Measurements from ENCODE around the gene CELSR3.

DNA sequence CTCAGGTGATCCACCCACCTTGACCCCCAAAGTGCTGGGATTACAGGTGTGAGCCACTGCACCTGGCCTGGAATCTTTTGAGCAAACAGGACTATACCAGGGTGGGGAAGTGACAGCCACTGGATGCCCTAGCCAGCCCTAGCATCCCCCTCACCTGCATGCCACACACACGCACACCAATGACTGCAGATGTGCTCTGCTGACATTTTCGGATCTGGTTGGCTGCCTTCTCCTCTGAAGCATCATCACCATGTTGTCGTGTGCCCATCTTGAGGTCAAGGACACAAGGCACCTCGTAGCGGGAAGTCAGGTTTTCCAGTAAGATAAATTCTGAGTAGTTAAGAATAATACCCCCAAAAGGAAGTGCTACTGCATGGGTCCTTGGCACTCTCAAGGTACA lies 26.7 kb upstream of the CELSR3 start:
- no peak for TF ChIP-seq POLR2A (IDR thresholded peaks at IDR 0.05)
- TF ChIP-seq EP300 (IDR thresholded peaks at IDR 0.05): no peak
- TF ChIP-seq, protein P1, sequence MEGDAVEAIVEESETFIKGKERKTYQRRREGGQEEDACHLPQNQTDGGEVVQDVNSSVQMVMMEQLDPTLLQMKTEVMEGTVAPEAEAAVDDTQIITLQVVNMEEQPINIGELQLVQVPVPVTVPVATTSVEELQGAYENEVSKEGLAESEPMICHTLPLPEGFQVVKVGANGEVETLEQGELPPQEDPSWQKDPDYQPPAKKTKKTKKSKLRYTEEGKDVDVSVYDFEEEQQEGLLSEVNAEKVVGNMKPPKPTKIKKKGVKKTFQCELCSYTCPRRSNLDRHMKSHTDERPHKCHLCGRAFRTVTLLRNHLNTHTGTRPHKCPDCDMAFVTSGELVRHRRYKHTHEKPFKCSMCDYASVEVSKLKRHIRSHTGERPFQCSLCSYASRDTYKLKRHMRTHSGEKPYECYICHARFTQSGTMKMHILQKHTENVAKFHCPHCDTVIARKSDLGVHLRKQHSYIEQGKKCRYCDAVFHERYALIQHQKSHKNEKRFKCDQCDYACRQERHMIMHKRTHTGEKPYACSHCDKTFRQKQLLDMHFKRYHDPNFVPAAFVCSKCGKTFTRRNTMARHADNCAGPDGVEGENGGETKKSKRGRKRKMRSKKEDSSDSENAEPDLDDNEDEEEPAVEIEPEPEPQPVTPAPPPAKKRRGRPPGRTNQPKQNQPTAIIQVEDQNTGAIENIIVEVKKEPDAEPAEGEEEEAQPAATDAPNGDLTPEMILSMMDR (IDR thresholded peaks at IDR 0.05): no peak

All from ovary (tissue), 3 donors.